ENCODE results near the gene PAIP2. TPM values are rescaled to one million over a fixed set of nuclear protein-coding genes. Genes with fewer than 3 reads are reported as not detected.
"Not testable (repeated sequence)": the region's sequence is repeated elsewhere in the genome, so short reads cannot be mapped to it uniquely, and the experiment has no call there.

The PAIP2 gene
- total RNA-seq, 1 experiment from 2014 or later, result 95.0 TPM

DNA sequence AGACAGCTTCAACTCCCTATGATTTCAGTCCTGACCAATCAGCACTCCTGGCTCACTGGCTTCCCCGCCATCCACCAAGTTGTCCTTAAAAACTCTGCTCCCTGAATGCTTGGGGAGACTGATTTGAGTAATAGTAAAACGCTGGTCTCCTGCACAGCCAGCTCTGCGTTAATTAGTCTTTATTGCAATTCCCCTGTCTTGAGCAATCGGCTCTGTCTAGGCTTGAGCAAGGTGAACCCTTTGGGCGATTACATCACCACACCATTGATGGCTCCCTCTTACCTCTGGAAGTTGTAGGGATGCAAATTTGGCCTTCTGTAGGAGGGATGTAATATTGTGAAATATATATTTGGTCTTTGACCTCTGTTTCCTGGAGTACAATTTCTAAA is 44.4 kb downstream of the PAIP2 start:
- intact Hi-C loops (cut with micrococcal nuclease; ENCODE audit: unreplicated experiment), result no loop called here
- CTCF ChIA-PET, result no interaction called here
- POLR2A ChIA-PET (ENCODE audit: low non-redundant PET), result no interaction called here

DNA sequence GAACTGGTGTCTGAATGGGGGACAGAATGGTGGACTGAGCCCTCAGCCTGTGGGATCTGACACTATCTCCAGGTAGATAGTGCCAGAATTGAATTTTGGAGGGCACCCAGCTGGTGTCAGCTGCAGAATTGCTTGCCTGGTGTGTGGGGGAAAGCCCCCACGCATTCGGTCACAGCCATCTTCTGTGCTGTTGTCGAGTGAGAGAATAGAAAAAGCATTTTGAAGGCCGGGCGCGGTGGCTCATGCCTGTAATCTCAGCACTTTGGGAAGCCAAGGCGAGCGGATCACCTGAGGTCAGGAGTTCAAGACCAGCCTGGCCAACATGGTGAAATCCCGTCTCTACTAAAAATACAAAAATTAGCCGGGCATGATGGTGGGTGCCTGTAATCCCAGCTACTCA is 45.3 kb downstream of the PAIP2 start:
- H3K36me3 ChIP-seq (ENCODE audit: insufficient read depth, low read length, poor library complexity, severe bottlenecking); H3K27me3 ChIP-seq (replicated peaks; ENCODE audit: insufficient read depth, low read depth, low read length, poor library complexity); intact Hi-C loops (cut with micrococcal nuclease; ENCODE audit: unreplicated experiment); H3K9me3 ChIP-seq (ENCODE audit: low read depth, low read length, poor library complexity, severe bottlenecking); POLR2A ChIA-PET (ENCODE audit: low non-redundant PET); DNase-seq (ENCODE audit: low spot score); BruUV-seq (replicated peaks); H3K4me3 ChIP-seq (ENCODE audit: low read depth, low read length, poor library complexity, severe bottlenecking); CTCF ChIA-PET; H3K27ac ChIP-seq (ENCODE audit: low read depth, low read length, poor library complexity, severe bottlenecking): not testable (repeated sequence)
- peaks cover 13% of the 10 kb centered on the region for H3K4me1 ChIP-seq (ENCODE audit: insufficient read depth, low read length, poor library complexity, severe bottlenecking)

More for the DNA sequence above, 44.4 kb downstream of the PAIP2 start:
- H3K9me3 ChIP-seq (ENCODE audit: low read depth, low read length, poor library complexity, severe bottlenecking), result no peaks in the 10 kb centered on the region
- BruUV-seq (replicated peaks), result no TSS peak
- DNase-seq (ENCODE audit: low spot score), result no peak
- no peak overlapping the region for H3K4me3 ChIP-seq (ENCODE audit: low read depth, low read length, poor library complexity, severe bottlenecking)
- H3K27me3 ChIP-seq (replicated peaks; ENCODE audit: insufficient read depth, low read depth, low read length, poor library complexity), result no peaks in the 10 kb centered on the region
- no peak for TF ChIP-seq EZH2 (IDR thresholded peaks at IDR 0.05; ENCODE audit: borderline replicate concordance, low read depth, low read length, poor library complexity, severe bottlenecking)
- TF ChIP-seq, protein P1, sequence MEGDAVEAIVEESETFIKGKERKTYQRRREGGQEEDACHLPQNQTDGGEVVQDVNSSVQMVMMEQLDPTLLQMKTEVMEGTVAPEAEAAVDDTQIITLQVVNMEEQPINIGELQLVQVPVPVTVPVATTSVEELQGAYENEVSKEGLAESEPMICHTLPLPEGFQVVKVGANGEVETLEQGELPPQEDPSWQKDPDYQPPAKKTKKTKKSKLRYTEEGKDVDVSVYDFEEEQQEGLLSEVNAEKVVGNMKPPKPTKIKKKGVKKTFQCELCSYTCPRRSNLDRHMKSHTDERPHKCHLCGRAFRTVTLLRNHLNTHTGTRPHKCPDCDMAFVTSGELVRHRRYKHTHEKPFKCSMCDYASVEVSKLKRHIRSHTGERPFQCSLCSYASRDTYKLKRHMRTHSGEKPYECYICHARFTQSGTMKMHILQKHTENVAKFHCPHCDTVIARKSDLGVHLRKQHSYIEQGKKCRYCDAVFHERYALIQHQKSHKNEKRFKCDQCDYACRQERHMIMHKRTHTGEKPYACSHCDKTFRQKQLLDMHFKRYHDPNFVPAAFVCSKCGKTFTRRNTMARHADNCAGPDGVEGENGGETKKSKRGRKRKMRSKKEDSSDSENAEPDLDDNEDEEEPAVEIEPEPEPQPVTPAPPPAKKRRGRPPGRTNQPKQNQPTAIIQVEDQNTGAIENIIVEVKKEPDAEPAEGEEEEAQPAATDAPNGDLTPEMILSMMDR (conservative IDR thresholded peaks at IDR 0.05; ENCODE audit: low read depth, low read length), result no peak
- H3K4me1 ChIP-seq (ENCODE audit: insufficient read depth, low read length, poor library complexity, severe bottlenecking), result peaks cover 13% of the 10 kb centered on the region
- H3K36me3 ChIP-seq (ENCODE audit: insufficient read depth, low read length, poor library complexity, severe bottlenecking), result no peaks in the 10 kb centered on the region
- H3K27ac ChIP-seq (ENCODE audit: low read depth, low read length, poor library complexity, severe bottlenecking), result no peak overlapping the region

DNA sequence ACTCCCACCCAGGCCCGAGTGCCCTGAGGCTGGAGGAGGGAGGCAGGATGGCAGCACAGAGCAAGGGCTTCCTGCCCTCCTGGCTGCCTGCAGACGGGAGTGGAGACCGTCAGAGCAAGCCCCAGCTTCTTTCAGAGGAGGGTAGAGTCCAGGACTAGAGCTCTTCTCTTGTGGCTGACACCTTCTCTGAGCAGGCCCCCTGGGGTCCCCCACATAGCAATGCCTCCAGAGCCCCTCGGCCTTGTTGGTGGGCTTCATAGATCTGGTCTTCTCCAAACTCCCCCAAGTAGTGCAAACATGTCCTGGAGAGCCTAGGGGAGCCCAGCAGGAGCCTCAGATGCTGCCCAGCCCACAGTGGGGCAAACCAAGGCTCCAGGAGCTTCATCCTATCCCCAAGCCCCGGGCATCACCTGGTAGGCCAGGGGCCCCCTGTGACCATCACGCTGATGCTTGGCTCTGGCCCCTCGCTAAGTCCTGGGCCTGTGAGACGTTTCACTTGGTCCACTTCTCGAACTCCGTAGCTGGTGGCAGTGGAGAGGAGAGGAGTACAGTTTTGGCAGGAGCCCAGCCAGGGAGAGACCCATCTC is 46.0 kb downstream of the PAIP2 start:
- intact Hi-C loops (cut with micrococcal nuclease; ENCODE audit: unreplicated experiment), result no loop called here
- DNase-seq (ENCODE audit: low spot score), result no peak
- H3K36me3 ChIP-seq (ENCODE audit: insufficient read depth, low read length, poor library complexity, severe bottlenecking), result no peaks in the 10 kb centered on the region
- no peak overlapping the region for H3K4me3 ChIP-seq (ENCODE audit: low read depth, low read length, poor library complexity, severe bottlenecking)
- ChIA-PET POLR2A (ENCODE audit: low non-redundant PET) (no interaction called here), CTCF (no interaction called here)
- no peaks in the 10 kb centered on the region for H3K9me3 ChIP-seq (ENCODE audit: low read depth, low read length, poor library complexity, severe bottlenecking)
- H3K27ac ChIP-seq (ENCODE audit: low read depth, low read length, poor library complexity, severe bottlenecking), result no peak overlapping the region
- H3K27me3 ChIP-seq (replicated peaks; ENCODE audit: insufficient read depth, low read depth, low read length, poor library complexity), result no peaks in the 10 kb centered on the region
- TF ChIP-seq EZH2 (IDR thresholded peaks at IDR 0.05; ENCODE audit: borderline replicate concordance, low read depth, low read length, poor library complexity, severe bottlenecking), result no peak
- TF ChIP-seq, protein P1 (conservative IDR thresholded peaks at IDR 0.05; ENCODE audit: low read depth, low read length), result no peak
- no TSS peak for BruUV-seq (replicated peaks)
- H3K4me1 ChIP-seq (ENCODE audit: insufficient read depth, low read length, poor library complexity, severe bottlenecking), result peaks cover 13% of the 10 kb centered on the region

DNA sequence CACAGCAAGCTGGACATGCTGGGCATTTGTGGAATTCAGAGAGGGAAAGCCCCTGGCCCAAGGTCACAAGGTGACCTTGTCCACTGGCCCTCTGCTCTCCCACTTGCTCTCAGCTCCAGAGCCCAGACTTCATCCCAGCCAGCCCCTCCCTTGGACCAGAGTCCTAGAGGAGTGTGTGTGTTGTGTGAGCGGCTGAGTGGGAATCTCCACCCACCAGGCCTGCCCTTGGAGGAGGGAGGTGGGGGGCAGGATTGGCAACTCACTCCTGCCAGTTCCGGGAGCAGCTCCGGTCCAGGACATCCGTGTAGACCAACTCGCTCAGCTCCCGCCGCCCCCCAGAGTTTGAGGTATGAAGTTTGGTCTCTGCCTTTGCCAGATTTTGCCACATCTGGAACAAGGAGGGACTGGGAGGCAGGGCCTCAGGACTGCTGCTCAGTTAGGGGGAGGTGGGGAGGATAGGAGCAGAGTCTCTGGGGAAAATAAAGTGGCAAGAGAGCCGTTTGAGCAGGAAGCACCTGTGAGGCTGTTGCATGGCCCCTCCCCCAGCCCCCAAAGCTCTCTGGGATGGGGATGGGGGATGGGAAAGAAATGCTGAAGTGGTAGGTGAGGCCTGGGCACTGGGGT is 46.7 kb downstream of the PAIP2 start:
- H3K27ac ChIP-seq (ENCODE audit: low read depth, low read length, poor library complexity, severe bottlenecking), result no peak overlapping the region
- H3K36me3 ChIP-seq (ENCODE audit: insufficient read depth, low read length, poor library complexity, severe bottlenecking), result no peaks in the 10 kb centered on the region
- DNase-seq (ENCODE audit: low spot score), result peak; percentile 45
- no TSS peak for BruUV-seq (replicated peaks)
- ChIA-PET POLR2A (ENCODE audit: low non-redundant PET) (no interaction called here), CTCF (no interaction called here)
- peaks cover 19% of the 10 kb centered on the region for H3K4me1 ChIP-seq (ENCODE audit: insufficient read depth, low read length, poor library complexity, severe bottlenecking)
- intact Hi-C loops (cut with micrococcal nuclease; ENCODE audit: unreplicated experiment), result no loop called here
- no peak overlapping the region for H3K4me3 ChIP-seq (ENCODE audit: low read depth, low read length, poor library complexity, severe bottlenecking)
- H3K9me3 ChIP-seq (ENCODE audit: low read depth, low read length, poor library complexity, severe bottlenecking), result no peaks in the 10 kb centered on the region
- TF ChIP-seq, protein P1 (conservative IDR thresholded peaks at IDR 0.05; ENCODE audit: low read depth, low read length), result no peak
- TF ChIP-seq EZH2 (IDR thresholded peaks at IDR 0.05; ENCODE audit: borderline replicate concordance, low read depth, low read length, poor library complexity, severe bottlenecking), result no peak
- peaks cover 4% of the 10 kb centered on the region for H3K27me3 ChIP-seq (replicated peaks; ENCODE audit: insufficient read depth, low read depth, low read length, poor library complexity)

Data from A673 (cell line).